GM18870 (cell line): ENCODE results near the gene DICER1.

Source experiments
- ATAC-seq: cut with Tn5 transposase; IDR thresholded peaks from one replicate; pipeline ENCODE4 v1.9.1; 2021; ENCODE audit warnings: moderate library complexity; ENCODE audit not compliant: unreplicated experiment

Gene DICER1

GRCh38 chr14:95062220-95062619 is 95.1 kb downstream of the DICER1 start:
- ATAC-seq: no peak

DNA sequence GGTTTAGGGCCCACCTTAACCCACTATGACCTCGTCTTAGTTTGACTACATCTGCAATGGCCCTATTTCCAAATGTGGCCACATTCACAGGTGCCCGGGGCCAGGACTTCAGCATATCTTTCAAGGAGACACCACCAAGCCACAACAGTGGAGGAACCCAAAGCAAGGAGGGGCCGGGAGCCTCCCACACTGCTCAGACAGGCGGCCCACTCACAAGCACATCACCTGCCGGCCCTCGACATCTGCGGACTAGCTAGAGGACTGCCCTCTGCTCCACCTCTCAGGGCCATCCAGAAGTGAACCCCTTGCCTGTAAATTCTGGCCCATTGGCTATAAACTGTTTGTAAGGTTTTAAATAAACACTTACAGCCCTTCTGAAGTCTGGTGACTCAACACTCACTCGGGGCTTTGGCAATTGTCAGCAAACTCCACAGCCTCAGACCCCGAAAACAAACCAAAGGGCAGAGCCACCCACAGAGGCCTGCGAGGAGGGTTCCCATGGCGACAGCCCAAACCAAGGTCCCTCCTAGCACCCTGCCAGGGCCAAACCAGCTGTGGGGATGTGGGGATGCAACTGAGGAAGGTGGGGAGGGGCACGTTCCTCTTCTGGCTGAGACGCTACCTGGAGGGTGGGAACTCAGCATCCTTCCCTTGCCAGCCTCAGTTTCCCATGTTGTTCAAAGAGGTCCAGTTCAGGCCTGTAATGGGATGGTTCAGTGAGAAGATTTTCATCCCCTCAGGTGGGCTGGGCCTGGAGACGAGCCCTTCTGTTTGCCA is 95.8 kb downstream of the DICER1 start:
- ATAC-seq: no peak

- ATAC-seq: no peak
Observed at GRCh38 chr14:95059126-95059525, 98.2 kb downstream of the DICER1 start.

GRCh38 chr14:95058491-95058890 is 98.8 kb downstream of the DICER1 start:
- no peak for ATAC-seq

DNA sequence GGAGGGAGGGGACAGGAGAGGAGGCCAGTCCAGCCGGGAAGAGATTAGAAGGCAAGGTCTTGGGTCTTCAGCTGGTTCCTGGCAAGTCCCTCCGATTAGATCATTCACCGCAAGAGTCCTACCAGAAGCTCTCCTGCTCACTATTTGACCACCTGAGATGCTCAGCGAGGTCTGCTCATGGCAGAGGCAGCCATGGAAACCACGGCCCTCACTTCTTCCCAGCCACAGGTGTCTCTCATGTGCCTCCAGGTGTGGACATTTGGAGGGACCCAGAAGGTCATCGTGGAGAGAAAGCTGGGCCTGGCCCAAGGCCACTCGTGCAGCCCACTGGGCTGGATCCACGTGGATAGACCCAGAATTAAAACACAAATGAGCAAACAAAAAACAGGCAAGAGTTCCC is 99.5 kb downstream of the DICER1 start:
- no peak for ATAC-seq

DNA sequence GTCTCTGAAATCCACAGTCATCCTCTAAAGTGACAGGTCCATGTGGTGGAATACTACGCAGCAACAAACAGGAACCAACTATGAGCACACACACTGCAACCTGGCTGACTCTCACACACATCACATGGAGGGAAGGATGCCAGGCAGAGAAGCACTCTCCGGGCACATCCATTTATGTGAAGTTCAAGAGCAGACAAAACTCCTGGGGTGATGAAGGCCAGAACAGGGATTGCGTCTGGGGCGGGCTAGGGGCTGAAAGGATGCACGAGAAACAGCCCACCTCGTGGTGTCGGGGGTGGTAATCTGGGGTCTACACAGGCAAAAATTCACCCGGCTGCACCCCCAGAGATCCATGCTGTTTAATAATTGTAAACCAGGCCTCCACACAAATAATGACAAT is 100.2 kb downstream of the DICER1 start:
- no peak for ATAC-seq

DNA sequence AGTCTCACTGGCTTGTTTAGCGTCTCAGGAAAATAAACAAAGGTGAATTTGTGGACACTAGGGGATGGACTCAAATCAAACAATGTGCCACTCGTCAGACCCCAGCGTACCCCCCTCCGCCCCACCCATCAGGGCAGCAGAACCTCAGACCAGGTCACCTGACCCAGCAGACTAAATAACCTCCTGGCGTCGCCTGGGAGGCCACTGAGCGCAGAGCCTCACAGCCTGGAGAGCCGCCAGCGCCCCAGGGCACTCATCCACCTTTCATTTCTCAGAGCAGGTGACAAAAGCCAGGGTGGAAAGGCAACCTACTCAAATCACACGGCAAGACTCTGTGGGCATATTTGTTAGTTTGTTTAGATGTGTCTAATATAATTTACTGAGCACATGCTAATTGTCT is 100.9 kb downstream of the DICER1 start:
- ATAC-seq: no peak

GRCh38 chr14:95055318-95055717 is 102.0 kb downstream of the DICER1 start:
- ATAC-seq: no peak

DNA sequence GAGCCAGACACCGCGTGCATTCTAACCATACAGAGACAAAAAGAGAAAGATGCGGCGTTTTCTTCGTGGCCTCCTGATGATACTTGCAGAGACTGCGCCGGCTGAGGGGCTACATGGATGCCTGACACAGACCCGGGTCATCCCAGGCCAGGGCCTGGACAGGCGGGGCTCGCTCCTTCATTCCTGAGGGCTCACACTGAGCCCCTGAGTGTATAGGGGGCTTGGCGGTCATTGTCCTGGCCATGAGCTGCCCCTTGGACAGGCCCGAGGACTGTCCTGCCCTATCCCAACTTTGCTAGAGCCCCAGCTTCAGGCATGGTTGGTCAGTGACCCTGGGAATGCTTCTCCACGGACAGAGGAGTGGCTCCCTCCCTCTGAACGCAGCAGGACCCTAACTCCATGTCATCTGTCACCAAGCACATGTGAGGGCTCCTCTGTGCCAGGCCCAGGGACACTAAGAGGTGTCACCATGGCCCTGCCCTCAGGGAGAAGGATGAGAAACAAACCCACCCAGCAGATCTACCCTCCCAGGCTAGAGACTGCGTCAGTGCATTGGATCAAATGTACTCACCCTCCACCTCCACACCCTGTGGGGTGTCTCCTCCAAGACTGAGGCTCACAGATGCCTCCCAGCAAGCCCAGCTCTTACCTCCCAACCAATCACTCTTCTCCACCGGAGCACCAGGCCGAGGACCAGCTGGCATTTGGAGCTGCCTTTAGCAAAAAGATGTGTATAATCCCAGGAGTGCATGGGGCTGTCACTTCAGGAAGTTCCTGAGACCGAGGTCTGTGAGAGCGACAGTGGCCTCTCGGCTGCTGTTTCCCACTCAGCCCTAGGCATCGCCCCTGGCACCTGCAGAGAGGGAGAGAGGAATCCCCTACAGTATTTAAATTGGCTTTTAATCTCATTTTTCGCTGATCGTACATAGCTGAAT is 102.7 kb downstream of the DICER1 start:
- no peak for ATAC-seq

DNA sequence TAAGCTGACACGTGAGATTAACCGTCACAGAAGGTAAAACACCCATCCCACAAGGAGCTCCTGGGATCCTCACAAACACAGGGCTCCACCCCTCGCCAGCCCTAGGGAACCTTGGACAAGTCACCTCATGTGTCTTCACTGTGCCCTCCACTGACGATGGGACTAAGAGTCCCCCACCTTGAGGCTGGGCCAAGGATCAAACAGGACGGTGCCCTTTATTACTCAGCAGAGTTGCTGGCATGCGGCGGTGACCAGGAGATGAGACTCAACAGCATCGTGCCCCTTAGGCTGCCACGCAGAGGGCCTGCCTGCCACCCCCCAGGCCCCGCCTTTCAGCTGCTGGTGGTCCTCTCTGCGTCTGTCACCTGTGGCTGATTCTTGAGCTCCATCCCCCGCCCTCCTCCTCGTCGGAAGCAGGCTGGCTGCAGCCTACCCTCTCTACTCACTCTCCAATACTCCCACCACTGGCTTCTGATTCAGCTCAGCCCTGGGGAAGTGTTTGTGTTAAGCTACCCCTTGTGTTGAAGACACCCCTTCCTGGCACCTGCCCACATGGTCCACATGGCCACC is 105.2 kb downstream of the DICER1 start:
- no peak for ATAC-seq

GRCh38 chr14:95049952-95050351 is 107.4 kb downstream of the DICER1 start:
- ATAC-seq: no peak

GRCh38 chr14:95048771-95049312 is 108.5 kb downstream of the DICER1 start:
- ATAC-seq: no peak

DNA sequence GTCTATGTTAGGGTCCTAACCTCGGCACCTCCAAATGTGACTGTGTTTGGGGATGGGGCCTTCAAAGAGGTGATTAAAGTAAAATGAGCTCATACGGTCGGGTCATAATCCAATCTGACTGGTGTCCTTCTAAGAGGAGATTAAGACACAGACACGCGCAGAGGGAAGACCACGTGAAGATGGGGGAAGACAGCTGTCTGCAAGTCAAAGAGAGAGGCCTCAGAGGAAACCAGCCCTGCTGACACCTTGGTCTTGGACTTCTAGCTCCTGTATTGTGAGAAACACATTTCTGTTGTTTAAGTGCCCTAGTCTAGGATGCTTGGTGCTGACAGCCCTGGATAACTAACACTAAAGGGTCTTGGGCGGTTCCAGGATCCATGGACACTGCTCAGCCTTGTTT is 109.6 kb downstream of the DICER1 start:
- no peak for ATAC-seq

GRCh38 chr14:95046711-95047681 is 110.3 kb downstream of the DICER1 start:
- ATAC-seq: no peak

DNA sequence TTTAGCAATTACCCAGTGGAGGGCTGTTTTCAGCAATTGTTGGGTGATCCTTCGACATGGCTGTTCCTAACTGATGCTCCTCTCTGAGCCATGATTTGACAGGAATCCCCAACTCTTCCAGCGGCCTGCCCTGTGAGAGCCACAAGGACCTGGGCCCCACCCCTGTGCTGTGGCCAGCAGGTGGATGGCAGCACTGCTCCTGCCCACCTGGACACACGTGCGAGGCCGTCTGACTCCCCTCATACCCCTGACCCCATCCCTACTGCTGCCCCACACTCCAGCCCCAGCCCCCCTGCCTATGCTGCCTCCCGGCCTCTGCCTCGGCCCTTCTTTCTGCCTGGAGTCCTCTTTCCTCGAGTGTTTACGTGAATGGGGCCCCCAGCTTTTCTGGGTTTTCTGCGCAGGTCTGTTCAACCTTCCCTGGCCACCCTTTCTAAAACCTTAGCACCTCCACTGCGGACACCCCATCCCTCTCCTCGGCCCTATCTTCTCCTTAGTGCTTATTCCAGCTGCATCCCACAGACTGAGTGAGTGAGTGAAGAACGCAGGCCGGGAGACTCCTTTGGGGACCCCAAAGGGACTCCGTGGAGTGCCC is 111.4 kb downstream of the DICER1 start:
- no peak for ATAC-seq

DNA sequence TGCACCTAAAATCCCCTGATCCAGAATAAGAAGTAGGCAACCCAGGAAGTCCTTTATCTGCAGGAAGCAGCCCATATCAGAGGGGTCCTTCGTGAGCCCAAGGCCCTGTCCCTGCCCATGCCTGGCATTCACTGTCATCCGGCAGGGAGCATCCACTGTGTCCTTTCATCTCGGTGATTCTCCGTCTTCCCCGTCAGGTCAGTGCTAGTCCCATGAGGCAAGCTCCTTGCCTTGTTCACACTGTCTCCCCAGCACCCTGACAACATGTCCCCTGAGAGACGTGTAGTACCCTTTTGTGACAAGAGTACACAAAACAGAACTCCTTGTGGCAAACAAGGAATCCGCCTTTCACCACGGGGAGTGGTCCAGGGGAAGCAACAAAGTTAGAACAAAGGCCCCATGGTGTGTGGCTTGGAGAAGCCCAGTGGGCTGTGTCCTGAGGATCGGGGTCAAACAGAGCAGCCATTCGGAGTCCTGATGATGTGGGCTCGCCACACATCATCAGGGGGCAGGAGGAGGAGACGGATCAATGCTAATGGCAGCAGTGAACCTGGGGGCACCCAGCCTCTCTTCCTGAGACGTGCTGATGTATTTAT is 112.1 kb downstream of the DICER1 start:
- ATAC-seq: no peak

DNA sequence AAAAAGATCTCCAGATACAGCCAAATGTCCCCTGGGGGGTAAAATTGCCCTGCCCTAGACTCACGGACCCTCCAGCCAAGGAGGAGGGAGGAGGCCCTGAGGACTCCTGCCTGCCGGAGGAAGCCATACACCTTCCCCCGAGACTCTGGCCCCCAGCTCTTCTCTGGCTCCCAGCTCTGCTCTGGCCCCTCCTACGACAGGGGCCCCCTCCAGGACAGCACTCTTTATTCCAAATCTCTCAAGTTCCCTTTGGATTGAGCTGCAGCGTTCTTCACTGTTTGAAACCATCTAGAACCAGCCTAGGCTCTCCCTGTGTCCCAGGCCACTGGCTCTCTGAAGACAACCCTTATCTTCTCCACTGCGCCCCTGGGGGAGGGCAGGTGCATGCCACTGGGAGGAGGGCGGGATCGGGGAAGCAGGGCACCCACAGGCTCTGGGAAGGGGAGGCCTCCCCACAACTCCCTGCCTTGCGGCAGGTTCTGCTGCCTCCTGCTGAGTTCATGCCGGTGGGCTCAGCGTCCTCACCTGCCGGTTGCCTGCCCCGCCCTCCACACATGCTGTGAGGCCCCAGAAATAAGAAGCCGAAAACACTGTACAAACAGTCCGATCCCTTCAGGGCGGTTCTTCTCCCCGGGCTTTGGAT is 112.7 kb downstream of the DICER1 start:
- no peak for ATAC-seq

GRCh38 chr14:95043732-95044462 is 113.4 kb downstream of the DICER1 start:
- ATAC-seq: no peak
